PC-3 (cell line): ENCODE measurements around the gene KIF1B. TPM values are rescaled to one million over a fixed set of nuclear protein-coding genes. Genes with fewer than 3 reads are reported as not detected.

Experiments used
- ATAC-seq: fragments of 200-7000 bp; cut with Tn5 transposase; 2 replicates; pipeline ENCODE4 v1.9.1; 2020; ENCODE audit warnings: mild to moderate bottlenecking, moderate library complexity
- BruUV-seq: library from RNA; stranded (reverse); fragments of 400-500 nt; replicated peaks from 2 replicates; lab custom pipeline; 2021; lab: Mats Ljungman, UMichigan
- CTCF ChIA-PET: fragments of 300-600 bp; sonication (Branson Sonifier 250); formaldehyde crosslinking; loops from one replicate; lab custom pipeline; 2022; ENCODE audit warnings: antibody characterized with exemption; lab: Charles Lee
- POLR2A ChIA-PET: fragments of 300-600 bp; sonication (Branson Sonifier 250); formaldehyde crosslinking; loops from one replicate; lab custom pipeline; 2022; ENCODE audit warnings: antibody characterized with exemption; ENCODE audit not compliant: unreplicated experiment; lab: Charles Lee
- DNase-seq: peaks from one replicate; pipeline ENCODE4 v3.0.0-alpha.2; 2015
- H2AFZ ChIP-seq: fragments of 300-600 bp; sonication (generic); 2 replicates; pipeline ENCODE4 v1.6.0; 2016; ENCODE audit warnings: antibody characterized with exemption, low read length
- H3F3A ChIP-seq: fragments of 300-600 bp; sonication (generic); one replicate; pipeline ENCODE4 v1.6.0; 2017; ENCODE audit warnings: antibody characterized with exemption, low read length, control low read depth, mild to moderate bottlenecking; ENCODE audit not compliant: unreplicated experiment
- H3K27ac ChIP-seq: fragments of 300-600 bp; sonication (generic); 2 replicates; pipeline ENCODE4 v1.5.1; 2016; ENCODE audit warnings: mild to moderate bottlenecking, low read length
- H3K27me3 ChIP-seq: fragments of 300-600 bp; sonication (generic); 2 replicates; pipeline ENCODE4 v1.6.1; 2016; ENCODE audit warnings: low read length, mixed read lengths
- H3K36me3 ChIP-seq: fragments of 300-600 bp; sonication (generic); 2 replicates; pipeline ENCODE4 v1.6.1; 2016; ENCODE audit warnings: low read depth, mixed run types, low read length, mixed read lengths
- H3K4me1 ChIP-seq: fragments of 300-600 bp; sonication (generic); 2 replicates; pipeline ENCODE4 v1.5.1; 2016; ENCODE audit warnings: low read length; ENCODE audit not compliant: insufficient read depth
- H3K4me2 ChIP-seq: fragments of 300-600 bp; sonication (generic); 2 replicates; pipeline ENCODE4 v1.6.0; 2016; ENCODE audit warnings: low read length
- H3K4me3 ChIP-seq: fragments of 300-600 bp; sonication (generic); 2 replicates; pipeline ENCODE4 v1.5.1; 2016; ENCODE audit warnings: mild to moderate bottlenecking, low read length, mixed read lengths
- H3K79me2 ChIP-seq: fragments of 300-600 bp; sonication (generic); 2 replicates; pipeline ENCODE4 v1.6.1; 2017; ENCODE audit warnings: low read length, mixed read lengths
- H3K9ac ChIP-seq: fragments of 300-600 bp; sonication (generic); 2 replicates; pipeline ENCODE4 v1.6.0; 2016; ENCODE audit warnings: mild to moderate bottlenecking, low read length
- H3K9me2 ChIP-seq: fragments of 300-600 bp; sonication (generic); replicated peaks from 2 replicates; pipeline ENCODE4 v1.6.1; 2016; ENCODE audit warnings: mixed run types, low read length, mixed read lengths
- H3K9me3 ChIP-seq: fragments of 300-600 bp; sonication (generic); 2 replicates; pipeline ENCODE4 v1.6.1; 2016; ENCODE audit warnings: low read length, mixed read lengths
- H4K20me1 ChIP-seq: fragments of 300-600 bp; sonication (generic); 2 replicates; pipeline ENCODE4 v1.6.1; 2016; ENCODE audit warnings: low read length, mixed read lengths
- EZH2 ChIP-seq: fragments of 300-600 bp; sonication (generic); IDR thresholded peaks from one replicate; pipeline ENCODE4 v1.6.1; 2017; ENCODE audit warnings: antibody characterized with exemption, mild to moderate bottlenecking, low read length; ENCODE audit not compliant: unreplicated experiment
- EZH2phosphoT487 ChIP-seq: fragments of 300-600 bp; sonication (generic); IDR thresholded peaks from 2 replicates; pipeline ENCODE4 v1.6.1; 2018; ENCODE audit warnings: mild to moderate bottlenecking, antibody characterized with exemption, low read length, borderline replicate concordance
- intact Hi-C: fragments of 100-400 bp; cut with micrococcal nuclease; formaldehyde crosslinking; loops from 2 replicates; pipeline ENCODE4 v1.9.0; 2023
- total RNA-seq: library from RNA; depleted of rRNA; stranded (reverse); fragments of >200 nt; gene quantifications from 2 replicates; pipeline ENCODE4 v1.2.3, GENCODE V29; 2014
- TF ChIP-seq, protein P1 (sequence below): fragments of 300-600 bp; sonication (generic); conservative IDR thresholded peaks from 2 replicates; pipeline ENCODE4 v1.5.1; 2017; ENCODE audit warnings: antibody characterized with exemption, low read depth, mild to moderate bottlenecking, low read length

Gene KIF1B
- total RNA-seq, 1 experiment from 2014 or later: 21.4 TPM

DNA sequence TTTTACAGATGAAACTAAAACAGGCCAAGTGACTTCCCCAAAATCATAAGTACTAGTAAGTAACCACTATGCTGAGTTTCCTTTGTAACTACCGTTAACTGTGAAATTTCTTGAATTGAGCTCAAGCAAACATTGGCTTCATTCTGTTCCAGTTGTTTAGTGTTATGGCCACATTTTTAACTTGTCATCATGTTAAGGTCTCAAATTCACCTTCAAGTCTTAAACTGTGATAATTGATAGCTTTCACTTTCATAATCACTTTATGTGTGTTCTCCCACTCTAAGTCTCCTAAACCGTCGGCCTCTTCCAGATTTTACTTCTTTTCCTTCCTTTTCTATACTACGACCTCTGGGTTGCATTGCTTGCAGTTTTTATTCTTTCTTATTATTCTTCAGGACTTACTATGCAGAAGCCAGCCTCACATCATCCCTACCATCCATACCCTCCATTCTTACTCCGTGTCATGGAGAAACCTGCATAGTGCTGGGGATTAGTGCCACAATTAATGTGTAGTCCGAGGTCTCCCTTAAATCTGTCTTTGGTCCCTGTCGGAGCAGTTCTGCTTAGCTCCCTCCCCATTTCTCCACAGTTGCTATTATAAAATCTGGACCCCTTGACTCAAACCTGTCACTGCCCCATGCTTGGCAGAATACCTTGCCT is 5.8 kb downstream of the KIF1B start:
- H3K9me3 ChIP-seq: no peaks in the 10 kb centered on the region
- no TSS peak for BruUV-seq
- TF ChIP-seq EZH2 (no peak), EZH2phosphoT487 (no peak)
- TF ChIP-seq, protein P1, sequence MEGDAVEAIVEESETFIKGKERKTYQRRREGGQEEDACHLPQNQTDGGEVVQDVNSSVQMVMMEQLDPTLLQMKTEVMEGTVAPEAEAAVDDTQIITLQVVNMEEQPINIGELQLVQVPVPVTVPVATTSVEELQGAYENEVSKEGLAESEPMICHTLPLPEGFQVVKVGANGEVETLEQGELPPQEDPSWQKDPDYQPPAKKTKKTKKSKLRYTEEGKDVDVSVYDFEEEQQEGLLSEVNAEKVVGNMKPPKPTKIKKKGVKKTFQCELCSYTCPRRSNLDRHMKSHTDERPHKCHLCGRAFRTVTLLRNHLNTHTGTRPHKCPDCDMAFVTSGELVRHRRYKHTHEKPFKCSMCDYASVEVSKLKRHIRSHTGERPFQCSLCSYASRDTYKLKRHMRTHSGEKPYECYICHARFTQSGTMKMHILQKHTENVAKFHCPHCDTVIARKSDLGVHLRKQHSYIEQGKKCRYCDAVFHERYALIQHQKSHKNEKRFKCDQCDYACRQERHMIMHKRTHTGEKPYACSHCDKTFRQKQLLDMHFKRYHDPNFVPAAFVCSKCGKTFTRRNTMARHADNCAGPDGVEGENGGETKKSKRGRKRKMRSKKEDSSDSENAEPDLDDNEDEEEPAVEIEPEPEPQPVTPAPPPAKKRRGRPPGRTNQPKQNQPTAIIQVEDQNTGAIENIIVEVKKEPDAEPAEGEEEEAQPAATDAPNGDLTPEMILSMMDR: no peak
- H3K27ac ChIP-seq: no peak overlapping the region
- H2AFZ ChIP-seq: no peak overlapping the region
- peaks cover 47% of the 10 kb centered on the region for H4K20me1 ChIP-seq
- intact Hi-C loops: no loop called here
- H3K9me2 ChIP-seq: no peaks in the 10 kb centered on the region
- ChIA-PET POLR2A (no interaction called here), CTCF (no interaction called here)
- no peak overlapping the region for H3K4me2 ChIP-seq
- peaks cover 98% of the 10 kb centered on the region for H3K79me2 ChIP-seq
- H3K4me3 ChIP-seq: no peak overlapping the region
- ATAC-seq (no peak), DNase-seq (no peak)
- H3K9ac ChIP-seq: no peak overlapping the region
- H3K27me3 ChIP-seq: no peaks in the 10 kb centered on the region
- H3F3A ChIP-seq: no peaks in the 10 kb centered on the region
- H3K4me1 ChIP-seq: peaks cover 12% of the 10 kb centered on the region
- H3K36me3 ChIP-seq: no peaks in the 10 kb centered on the region; the same call in 1 of the 2 replicates

DNA sequence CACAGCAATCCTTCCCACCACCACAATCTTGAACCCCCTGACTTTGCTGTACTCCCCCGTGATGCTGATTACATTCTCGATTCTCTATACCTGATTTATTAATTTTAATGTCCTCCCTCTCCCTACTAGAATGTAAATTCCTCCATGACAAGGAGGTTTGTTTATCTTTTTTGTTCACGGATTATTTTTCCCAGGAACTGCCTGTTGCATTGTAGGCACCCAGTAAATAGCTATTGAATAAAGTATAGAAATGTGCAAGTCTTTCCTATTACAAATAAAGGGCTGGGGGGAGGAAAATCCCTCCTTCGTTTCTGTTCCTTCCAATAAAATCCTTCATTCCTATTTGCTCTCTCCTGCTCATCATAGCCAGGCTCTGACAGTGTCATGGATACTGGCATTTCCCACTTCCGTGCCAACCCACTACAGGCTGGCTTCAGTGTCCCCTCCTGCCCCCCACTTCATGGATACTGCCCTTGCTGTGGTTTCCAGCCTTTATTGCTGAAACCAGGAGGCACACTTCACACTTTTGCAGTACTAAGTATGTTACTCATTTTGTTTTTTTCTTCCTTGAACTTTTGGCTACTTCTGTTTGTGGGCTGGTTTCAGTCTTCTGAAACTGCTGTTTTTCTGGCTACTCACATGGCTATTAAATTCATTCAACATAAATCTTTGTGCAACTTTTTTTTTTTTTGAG is 7.5 kb downstream of the KIF1B start:
- Histone ChIP-seq H3F3A (no peaks in the 10 kb centered on the region), H3K27ac (no peak overlapping the region), H3K4me1 (peaks cover 5% of the 10 kb centered on the region; the same call in 1 of the 2 replicates), H3K27me3 (no peaks in the 10 kb centered on the region), H3K4me3 (no peak overlapping the region), H3K9me2 (no peaks in the 10 kb centered on the region), H2AFZ (no peak overlapping the region), H3K4me2 (no peak overlapping the region), H3K9ac (no peak overlapping the region), H3K36me3 (no peaks in the 10 kb centered on the region; the same call in 1 of the 2 replicates), H4K20me1 (peaks cover 36% of the 10 kb centered on the region), H3K9me3 (no peaks in the 10 kb centered on the region), H3K79me2 (peaks cover 98% of the 10 kb centered on the region)
- intact Hi-C loops: no loop called here
- no peak; the same call in 1 of the 2 replicates for ATAC-seq
- no peak for DNase-seq
- no TSS peak for BruUV-seq
- TF ChIP-seq, protein P1: no peak
- TF ChIP-seq EZH2 (no peak), EZH2phosphoT487 (no peak)
- ChIA-PET CTCF (no interaction called here), POLR2A (no interaction called here)
